Gastrocnemius medialis (tissue), 4 donors: ENCODE data around the gene DGKK.

Experiments
- POLR2A ChIP-seq, 2 donors: fragments of 450-650 bp; IDR thresholded peaks; one replicate each; pipeline ENCODE4 v1.6.1; 2017; ENCODE audit warnings: antibody characterized with exemption in 2 of 2, mild to moderate bottlenecking in 2 of 2, moderate library complexity in 2 of 2
- TF ChIP-seq, protein P1 (sequence below), 5 experiments: fragments of 450-650 bp in 3 of 5; fragments of 200-600 bp in 2 of 5; sonication (generic) in 2 of 5; IDR thresholded peaks in 4 of 5; conservative IDR thresholded peaks in 1 of 5; 1 replicate in 4 of 5; 2 replicates in 1 of 5; pipeline ENCODE4 v1.5.1; 2016 to 2019; ENCODE audit warnings: antibody characterized with exemption in 5 of 5, mild to moderate bottlenecking in 3 of 5, moderate library complexity in 3 of 5

GRCh38 chrX:50407976-50408375 is 62.6 kb downstream of the DGKK start:
- TF ChIP-seq POLR2A (IDR thresholded peaks at IDR 0.05): no peak
- TF ChIP-seq, protein P1, sequence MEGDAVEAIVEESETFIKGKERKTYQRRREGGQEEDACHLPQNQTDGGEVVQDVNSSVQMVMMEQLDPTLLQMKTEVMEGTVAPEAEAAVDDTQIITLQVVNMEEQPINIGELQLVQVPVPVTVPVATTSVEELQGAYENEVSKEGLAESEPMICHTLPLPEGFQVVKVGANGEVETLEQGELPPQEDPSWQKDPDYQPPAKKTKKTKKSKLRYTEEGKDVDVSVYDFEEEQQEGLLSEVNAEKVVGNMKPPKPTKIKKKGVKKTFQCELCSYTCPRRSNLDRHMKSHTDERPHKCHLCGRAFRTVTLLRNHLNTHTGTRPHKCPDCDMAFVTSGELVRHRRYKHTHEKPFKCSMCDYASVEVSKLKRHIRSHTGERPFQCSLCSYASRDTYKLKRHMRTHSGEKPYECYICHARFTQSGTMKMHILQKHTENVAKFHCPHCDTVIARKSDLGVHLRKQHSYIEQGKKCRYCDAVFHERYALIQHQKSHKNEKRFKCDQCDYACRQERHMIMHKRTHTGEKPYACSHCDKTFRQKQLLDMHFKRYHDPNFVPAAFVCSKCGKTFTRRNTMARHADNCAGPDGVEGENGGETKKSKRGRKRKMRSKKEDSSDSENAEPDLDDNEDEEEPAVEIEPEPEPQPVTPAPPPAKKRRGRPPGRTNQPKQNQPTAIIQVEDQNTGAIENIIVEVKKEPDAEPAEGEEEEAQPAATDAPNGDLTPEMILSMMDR (IDR thresholded peaks at IDR 0.05 in 4 of 5, conservative IDR thresholded peaks at IDR 0.05 in 1 of 5): no peak
